ENCODE measurements around the gene OCA2.

OCA2 gene

DNA sequence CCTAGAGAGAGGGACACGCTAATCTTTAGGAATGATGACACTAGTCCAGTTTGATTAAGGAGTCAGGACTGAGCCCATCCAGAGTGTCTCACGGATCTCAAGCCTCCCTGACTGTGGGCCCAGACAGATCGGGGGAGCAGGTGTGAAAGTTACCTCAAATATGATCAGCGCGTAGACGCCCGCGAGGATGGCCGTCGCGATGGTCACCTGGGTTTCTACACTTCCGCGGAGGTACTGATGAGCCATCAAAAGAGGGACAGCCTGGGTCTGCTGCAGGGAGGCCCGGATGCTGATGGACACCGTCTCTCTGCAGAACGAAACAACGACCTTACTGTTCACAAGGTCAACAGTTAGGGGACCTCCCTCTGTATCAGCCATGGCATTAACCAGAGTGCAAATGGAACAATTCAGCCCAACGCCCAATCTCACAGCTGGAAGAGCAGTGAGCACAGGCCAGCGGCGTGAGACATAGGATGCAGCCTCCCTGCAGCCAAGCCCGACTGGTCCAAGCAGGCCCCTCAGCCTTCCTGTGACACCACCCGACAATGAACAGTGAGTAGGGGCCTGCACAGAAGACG is 84.4 kb downstream of the OCA2 start:
- Histone ChIP-seq H2AFZ (ENCODE audit: low read length) (no peak overlapping the region), H3K9me3 (replicated peaks; ENCODE audit: insufficient read depth, low read length) (no peaks in the 10 kb centered on the region), H3K4me1 (ENCODE audit: low read length) (no peaks in the 10 kb centered on the region), H4K20me1 (ENCODE audit: insufficient read depth, low read length) (no peaks in the 10 kb centered on the region), H3K9me2 (replicated peaks; ENCODE audit: insufficient read depth, low read length) (no peaks in the 10 kb centered on the region), H3K27me3 (replicated peaks; ENCODE audit: insufficient read depth, low read length) (no peaks in the 10 kb centered on the region), H3K36me3 (replicated peaks; ENCODE audit: insufficient read depth, low read length) (no peaks in the 10 kb centered on the region), H3K4me3 (ENCODE audit: low read length) (no peak overlapping the region), H3K27ac (ENCODE audit: low read length) (no peak overlapping the region), H3K4me2 (ENCODE audit: low read depth, low read length) (no peak overlapping the region), H3F3A (ENCODE audit: insufficient read depth, low read length) (no peaks in the 10 kb centered on the region), H3K9ac (ENCODE audit: low read length) (no peak overlapping the region), H3K79me2 (ENCODE audit: low read length) (no peaks in the 10 kb centered on the region)
- no peak for DNase-seq
- TF ChIP-seq EZH2 (optimal IDR thresholded peaks at IDR 0.05; ENCODE audit: low read depth, low read length) (no peak), EZH2phosphoT487 (IDR thresholded peaks at IDR 0.05; ENCODE audit: low read length) (no peak)
- TF ChIP-seq, protein P1, sequence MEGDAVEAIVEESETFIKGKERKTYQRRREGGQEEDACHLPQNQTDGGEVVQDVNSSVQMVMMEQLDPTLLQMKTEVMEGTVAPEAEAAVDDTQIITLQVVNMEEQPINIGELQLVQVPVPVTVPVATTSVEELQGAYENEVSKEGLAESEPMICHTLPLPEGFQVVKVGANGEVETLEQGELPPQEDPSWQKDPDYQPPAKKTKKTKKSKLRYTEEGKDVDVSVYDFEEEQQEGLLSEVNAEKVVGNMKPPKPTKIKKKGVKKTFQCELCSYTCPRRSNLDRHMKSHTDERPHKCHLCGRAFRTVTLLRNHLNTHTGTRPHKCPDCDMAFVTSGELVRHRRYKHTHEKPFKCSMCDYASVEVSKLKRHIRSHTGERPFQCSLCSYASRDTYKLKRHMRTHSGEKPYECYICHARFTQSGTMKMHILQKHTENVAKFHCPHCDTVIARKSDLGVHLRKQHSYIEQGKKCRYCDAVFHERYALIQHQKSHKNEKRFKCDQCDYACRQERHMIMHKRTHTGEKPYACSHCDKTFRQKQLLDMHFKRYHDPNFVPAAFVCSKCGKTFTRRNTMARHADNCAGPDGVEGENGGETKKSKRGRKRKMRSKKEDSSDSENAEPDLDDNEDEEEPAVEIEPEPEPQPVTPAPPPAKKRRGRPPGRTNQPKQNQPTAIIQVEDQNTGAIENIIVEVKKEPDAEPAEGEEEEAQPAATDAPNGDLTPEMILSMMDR (IDR thresholded peaks at IDR 0.05; ENCODE audit: low read length) = no peak

DNA sequence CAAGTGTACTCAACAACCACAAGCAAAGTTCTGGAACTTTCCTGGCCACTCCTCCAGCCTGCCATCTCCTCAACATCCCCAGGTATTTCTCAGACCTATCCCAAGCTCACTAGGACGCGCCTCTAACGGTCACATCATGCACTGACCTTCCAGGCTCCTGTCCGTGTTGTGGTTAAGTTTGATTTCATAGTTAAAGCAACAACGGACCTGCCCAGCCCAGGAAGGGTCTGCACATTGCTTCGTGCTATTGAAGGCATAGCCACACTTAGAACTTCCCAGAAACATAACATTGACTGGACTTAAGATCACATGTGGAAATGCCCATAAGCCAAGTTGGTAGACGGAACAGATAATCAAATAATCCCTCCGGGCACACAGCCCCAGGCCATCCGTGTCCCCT is 85.1 kb downstream of the OCA2 start:
- Histone ChIP-seq H3K36me3 (replicated peaks; ENCODE audit: insufficient read depth, low read length) (no peaks in the 10 kb centered on the region), H3K9me3 (replicated peaks; ENCODE audit: insufficient read depth, low read length) (no peaks in the 10 kb centered on the region)
- DNase-seq = no peak

DNA sequence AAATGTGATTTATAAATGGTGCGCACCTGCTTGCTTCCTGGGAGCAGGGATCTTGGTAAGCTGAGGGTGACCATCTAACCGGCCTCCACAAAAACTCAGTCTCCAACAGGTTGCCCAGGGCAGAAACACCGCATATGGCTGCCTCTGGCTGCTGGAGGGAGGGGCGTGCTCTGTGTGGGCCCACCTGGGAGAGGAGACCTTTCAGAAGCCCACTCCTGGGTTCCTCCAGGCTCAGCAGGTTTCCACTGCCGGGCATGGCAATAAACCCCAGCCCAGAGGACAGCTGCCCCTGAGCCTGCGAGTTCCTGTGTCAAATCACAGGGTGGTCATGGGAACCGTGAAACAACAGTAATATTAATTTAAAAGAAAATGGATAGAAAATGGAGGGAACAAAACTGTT is 85.6 kb downstream of the OCA2 start:
- H3K27me3 ChIP-seq (replicated peaks; ENCODE audit: insufficient read depth, low read length) = no peaks in the 10 kb centered on the region

More for the DNA sequence above, 85.1 kb downstream of the OCA2 start:
- no peaks in the 10 kb centered on the region for H4K20me1 ChIP-seq (ENCODE audit: insufficient read depth, low read length)
- no peak overlapping the region for H3K4me2 ChIP-seq (ENCODE audit: low read depth, low read length)
- TF ChIP-seq, protein P1 (IDR thresholded peaks at IDR 0.05; ENCODE audit: low read length) = no peak
- TF ChIP-seq EZH2phosphoT487 (IDR thresholded peaks at IDR 0.05; ENCODE audit: low read length) (no peak), EZH2 (optimal IDR thresholded peaks at IDR 0.05; ENCODE audit: low read depth, low read length) (no peak)
- H3K9me2 ChIP-seq (replicated peaks; ENCODE audit: insufficient read depth, low read length) = no peaks in the 10 kb centered on the region
- H3K27me3 ChIP-seq (replicated peaks; ENCODE audit: insufficient read depth, low read length) = no peaks in the 10 kb centered on the region
- no peak overlapping the region for H3K4me3 ChIP-seq (ENCODE audit: low read length)
- H3K27ac ChIP-seq (ENCODE audit: low read length) = no peak overlapping the region
- H3K4me1 ChIP-seq (ENCODE audit: low read length) = no peaks in the 10 kb centered on the region
- no peak overlapping the region for H3K9ac ChIP-seq (ENCODE audit: low read length)
- H3F3A ChIP-seq (ENCODE audit: insufficient read depth, low read length) = no peaks in the 10 kb centered on the region
- H2AFZ ChIP-seq (ENCODE audit: low read length) = no peak overlapping the region
- no peaks in the 10 kb centered on the region for H3K79me2 ChIP-seq (ENCODE audit: low read length)

More for the DNA sequence above, 85.6 kb downstream of the OCA2 start:
- H3K9me3 ChIP-seq (replicated peaks; ENCODE audit: insufficient read depth, low read length) = no peaks in the 10 kb centered on the region
- H2AFZ ChIP-seq (ENCODE audit: low read length) = no peak overlapping the region
- H3K9ac ChIP-seq (ENCODE audit: low read length) = no peak overlapping the region
- no peaks in the 10 kb centered on the region for H3K36me3 ChIP-seq (replicated peaks; ENCODE audit: insufficient read depth, low read length)
- no peak for TF ChIP-seq EZH2 (optimal IDR thresholded peaks at IDR 0.05; ENCODE audit: low read depth, low read length)
- TF ChIP-seq EZH2phosphoT487 (IDR thresholded peaks at IDR 0.05; ENCODE audit: low read length) = no peak
- TF ChIP-seq, protein P1 (IDR thresholded peaks at IDR 0.05; ENCODE audit: low read length) = no peak
- no peak overlapping the region for H3K4me3 ChIP-seq (ENCODE audit: low read length)
- no peak for DNase-seq
- H4K20me1 ChIP-seq (ENCODE audit: insufficient read depth, low read length) = no peaks in the 10 kb centered on the region
- no peak overlapping the region for H3K4me2 ChIP-seq (ENCODE audit: low read depth, low read length)
- no peaks in the 10 kb centered on the region for H3K79me2 ChIP-seq (ENCODE audit: low read length)
- no peaks in the 10 kb centered on the region for H3K4me1 ChIP-seq (ENCODE audit: low read length)
- no peaks in the 10 kb centered on the region for H3F3A ChIP-seq (ENCODE audit: insufficient read depth, low read length)
- no peaks in the 10 kb centered on the region for H3K9me2 ChIP-seq (replicated peaks; ENCODE audit: insufficient read depth, low read length)
- H3K27ac ChIP-seq (ENCODE audit: low read length) = no peak overlapping the region
